GM19035 (cell line): ENCODE data around the gene TP53I13.
A peak's percentile ranks its signal among the peaks of the same experiment; 100 is the strongest.
"Not testable (repeated sequence)": the region's sequence is repeated elsewhere in the genome, so short reads cannot be mapped to it uniquely, and the experiment has no call there.

ENCODE experiments used
- ATAC-seq: cut with Tn5 transposase; IDR thresholded peaks from one replicate; pipeline ENCODE4 v1.9.1; 2021; ENCODE audit not compliant: unreplicated experiment

The TP53I13 gene, protein sequence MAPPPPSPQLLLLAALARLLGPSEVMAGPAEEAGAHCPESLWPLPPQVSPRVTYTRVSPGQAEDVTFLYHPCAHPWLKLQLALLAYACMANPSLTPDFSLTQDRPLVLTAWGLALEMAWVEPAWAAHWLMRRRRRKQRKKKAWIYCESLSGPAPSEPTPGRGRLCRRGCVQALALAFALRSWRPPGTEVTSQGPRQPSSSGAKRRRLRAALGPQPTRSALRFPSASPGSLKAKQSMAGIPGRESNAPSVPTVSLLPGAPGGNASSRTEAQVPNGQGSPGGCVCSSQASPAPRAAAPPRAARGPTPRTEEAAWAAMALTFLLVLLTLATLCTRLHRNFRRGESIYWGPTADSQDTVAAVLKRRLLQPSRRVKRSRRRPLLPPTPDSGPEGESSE

DNA sequence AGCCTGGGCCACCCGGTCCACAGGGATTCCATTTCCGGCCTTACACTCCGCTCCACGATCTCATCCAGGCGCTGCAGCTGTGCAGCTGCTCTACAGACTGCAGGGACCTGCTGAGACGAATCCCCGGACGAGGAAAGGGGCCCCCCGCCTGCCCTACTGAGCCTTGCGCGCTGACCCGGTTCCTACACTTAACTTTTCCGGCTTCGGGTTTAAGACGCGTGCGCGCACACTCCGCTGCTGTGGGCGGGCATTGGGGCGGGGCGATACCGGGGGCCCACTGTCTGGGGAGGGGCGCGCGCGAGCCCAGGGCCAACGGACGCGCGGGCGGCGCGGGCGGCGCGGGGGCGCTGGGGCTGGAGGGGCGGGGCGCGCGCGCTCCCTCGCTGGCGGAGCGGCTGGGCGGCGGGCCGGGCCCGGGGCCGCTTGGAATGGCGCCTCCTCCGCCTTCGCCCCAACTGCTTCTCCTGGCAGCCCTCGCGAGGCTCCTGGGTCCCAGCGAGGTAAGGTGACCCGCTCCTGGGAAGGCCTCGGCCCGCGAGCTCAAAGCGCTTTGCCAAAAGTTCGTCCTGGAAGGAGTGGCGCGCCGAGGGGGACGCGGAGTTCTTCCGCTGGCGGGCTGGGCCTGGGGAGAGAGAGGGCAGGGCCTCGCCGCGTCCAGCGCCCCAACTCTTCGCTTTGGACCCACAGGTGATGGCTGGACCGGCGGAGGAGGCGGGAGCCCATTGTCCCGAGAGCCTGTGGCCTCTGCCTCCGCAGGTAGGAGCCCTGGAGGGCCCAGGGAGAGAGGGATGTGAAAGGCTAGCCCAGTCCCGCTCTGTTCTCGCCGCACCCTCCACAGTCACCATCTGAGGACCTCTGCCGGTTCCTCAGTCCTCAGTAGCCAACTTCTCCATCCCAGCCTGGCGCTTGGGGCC lies at the start of gene TP53I13:
TP53I13 (plus strand) TSS at position 371 of the 914 bp plus-strand sequence; CDS start at position 429, 58 bp downstream.
- peak; percentile 48 for ATAC-seq

DNA sequence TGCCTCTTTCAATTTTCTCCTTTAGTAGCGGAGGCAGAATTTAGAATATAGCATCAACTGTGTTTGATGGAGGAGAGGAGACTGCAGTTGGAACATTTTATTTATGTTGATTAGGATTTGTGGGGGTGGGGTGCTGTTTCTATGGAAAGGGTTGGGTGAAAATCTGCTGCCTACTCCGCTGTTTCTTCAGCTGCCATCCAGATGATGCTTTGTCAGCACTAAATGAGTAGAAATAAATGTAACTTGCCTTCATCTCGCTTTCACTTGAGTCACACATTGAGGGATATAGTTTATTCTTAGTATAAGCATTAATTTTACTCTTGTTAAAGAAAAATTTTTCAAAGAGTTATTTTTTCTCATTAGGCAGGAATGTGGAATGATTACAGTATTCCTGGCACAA lies 43.8 kb upstream of the TP53I13 start:
- no peak for ATAC-seq

DNA sequence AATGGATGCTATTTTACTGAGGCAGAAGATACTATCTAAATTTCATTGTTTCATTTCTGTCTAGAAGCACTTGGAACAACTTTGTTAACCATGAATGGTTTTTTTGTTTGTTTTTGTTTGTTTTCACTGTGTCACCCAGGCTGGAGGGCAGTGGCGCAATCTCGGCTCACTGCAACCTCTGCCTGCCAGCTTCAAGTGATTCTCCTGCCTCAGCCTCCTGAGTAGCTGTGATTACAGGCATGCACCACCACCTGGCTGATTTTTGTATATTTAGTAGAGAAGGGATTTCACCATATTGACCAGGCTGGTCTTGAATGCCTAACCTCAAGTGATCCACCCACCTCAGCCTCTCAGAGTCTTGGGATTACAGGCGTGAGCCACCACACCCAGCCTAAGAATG lies 42.2 kb upstream of the TP53I13 start:
- no peak for ATAC-seq

DNA sequence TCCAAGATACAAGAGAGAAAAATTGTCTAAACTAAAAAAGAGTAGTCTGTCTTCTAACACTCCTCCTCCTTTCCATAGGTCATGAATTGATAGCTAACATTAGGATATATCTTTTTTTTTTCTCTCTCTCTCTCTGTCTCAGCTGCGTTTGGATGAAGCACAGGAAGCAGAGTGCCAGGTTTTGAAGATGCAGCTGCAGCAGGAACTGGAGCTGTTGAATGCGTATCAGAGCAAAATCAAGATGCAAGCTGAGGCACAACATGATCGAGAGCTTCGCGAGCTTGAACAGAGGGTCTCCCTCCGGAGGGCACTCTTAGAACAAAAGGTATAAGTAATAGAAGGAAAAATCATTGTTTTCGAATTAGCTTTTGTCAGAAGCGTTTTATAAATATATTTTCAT lies 34.5 kb upstream of the TP53I13 start:
- ATAC-seq = no peak

DNA sequence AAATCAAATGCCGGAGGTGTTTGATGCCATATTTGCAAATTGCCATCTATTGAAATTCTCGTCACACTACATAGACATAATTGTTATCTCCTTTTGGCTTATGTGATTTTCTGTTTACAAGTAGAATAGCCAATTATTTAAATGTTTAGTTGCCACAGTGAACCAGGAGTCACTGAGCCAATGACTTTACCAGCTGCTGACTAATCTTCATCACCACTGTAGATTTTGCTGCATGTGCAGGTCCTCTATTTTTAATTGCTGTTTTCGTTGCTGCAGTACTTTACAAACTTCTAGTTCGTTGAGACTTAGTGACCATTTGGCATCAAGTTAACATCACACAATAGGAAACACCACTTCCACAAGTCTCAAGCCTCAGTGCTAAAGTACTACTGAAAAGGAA lies 24.4 kb upstream of the TP53I13 start:
- ATAC-seq = no peak

DNA sequence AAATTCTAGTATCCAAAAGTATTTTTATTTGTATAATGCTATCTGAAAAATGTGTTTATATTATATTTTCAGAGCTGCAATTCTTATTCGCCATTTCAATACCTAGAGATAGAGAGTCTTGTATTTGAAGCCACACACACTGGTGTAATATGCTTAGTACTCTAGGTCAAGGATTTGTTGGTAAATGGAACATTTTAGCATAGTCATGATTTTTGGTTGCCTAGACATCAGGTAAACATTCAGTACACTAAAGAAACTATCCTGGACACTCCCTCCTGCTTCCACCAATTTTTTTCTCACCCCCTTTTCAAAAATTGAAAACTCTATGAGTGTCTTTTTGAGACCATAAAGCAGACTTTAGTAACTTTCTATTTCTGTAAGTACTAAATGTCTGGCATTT lies 22.4 kb upstream of the TP53I13 start:
- ATAC-seq = no peak

DNA sequence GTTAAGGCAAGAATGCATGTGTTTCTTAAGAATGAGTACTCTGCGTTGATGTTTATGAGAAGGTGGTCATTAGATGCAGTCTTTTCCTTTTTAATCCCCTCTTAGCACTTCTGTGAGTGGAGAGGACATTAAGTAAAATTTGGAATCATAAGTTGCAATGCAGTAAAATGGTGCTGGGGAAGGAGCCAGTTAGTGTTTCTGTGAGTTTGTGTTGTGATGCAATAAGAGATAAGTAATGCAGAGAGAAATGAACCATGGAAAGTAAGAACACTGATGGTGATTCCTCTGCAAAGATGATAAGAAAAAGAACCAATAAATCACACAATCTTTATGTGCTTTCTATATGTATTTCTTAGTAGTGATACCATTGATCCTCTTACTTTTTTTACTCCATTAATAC lies 21.7 kb upstream of the TP53I13 start:
- ATAC-seq = no peak

DNA sequence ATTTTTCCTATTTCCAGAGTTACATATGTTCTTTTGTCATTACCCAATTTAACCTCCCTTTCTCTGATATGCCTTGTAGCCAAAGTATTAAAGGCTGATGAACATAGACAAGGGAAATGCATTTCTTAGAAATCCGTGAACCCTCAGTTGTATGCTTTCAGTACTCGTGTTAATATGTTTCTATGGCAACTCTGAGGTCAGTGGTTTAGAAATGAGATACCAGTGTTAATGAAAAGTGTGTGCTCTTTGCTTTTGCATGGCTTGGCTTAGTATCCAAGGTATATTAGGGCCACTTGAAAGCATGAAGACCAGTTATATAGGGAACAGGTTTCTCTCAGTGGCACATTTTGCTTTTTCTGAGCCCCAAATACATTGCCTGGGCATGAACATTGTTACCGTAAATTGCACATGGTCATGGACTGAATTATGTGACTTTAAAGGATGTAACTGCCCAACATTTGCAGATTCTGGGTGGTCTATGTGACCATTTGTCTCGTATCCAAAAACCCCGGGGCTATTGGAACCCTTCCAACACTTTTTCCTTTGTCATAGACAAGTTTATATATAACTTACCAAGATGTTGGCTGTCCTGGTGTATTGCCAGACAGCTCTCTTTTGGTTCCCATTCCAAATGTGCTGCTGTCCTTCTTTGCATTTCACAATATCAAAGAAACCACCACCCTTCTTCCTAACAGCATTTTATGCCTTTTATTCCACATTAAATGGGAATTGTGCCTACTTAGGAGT lies 19.2 kb upstream of the TP53I13 start:
- no peak for ATAC-seq

DNA sequence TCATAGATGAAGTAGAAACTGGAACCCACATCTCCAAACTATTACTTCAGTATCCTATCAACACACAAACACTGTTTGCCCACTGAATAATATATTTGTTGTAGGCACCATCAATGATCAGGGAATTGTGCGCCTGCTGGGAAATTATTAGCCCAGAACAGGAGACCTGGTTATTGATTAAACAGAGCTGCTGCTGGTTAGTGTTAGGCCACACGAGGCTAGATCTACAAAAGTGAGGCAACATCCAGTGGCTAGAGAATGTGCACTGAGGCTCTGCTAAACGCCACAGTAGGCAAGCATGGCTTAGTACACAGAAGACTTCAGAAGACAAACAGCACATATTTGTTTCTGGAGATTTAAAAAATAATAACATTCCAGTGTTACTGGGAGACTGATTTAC lies 12.7 kb upstream of the TP53I13 start:
- ATAC-seq = no peak

DNA sequence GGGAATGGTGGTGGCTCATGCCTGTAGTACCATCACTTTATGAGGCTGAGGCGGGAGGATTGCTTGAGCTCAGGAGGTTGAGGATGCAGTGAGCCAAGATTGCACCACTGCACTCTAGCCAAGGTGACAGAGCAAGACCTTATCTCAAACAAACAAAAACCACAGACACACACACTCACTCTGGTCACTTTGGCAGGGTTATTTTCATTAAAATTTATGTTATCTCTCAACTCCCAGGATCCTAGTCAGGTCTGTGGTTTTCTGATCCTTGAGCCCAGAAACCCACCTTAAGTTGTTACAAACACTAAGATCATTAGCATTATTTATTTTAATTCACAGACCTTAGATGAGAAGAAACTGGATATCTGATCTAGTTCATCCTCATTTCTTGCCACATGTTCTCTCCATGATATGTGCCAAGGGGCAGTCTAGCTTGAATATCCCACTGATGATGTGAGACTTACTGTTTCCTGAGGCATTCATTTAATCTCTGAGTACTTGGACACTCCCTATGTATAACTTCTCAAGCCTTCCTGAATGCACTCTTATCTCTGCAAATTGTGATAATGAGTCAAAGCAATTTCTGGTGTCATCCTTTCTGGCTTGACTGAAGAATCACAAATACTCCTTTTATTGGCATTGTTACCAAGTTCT lies 11.3 kb upstream of the TP53I13 start:
- no peak for ATAC-seq

DNA sequence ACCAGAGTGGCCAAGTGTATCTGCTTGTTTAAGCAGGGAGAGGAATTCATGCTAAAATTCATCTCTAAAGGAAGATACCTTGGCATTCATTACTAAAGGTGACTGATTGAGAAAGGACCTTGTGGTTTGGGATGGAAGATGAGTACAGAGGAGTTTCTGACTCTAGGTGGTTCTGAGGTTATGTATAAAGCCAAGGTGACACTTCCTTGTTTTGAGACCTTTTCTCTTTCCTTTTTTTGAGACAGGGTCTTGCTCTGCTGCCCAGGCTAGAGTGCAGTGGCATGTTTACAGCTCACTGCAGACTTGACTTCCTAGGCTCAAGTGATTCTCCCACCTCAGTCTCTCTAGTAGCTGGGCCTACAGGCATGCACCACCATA lies 10.8 kb upstream of the TP53I13 start:
- ATAC-seq = no peak

DNA sequence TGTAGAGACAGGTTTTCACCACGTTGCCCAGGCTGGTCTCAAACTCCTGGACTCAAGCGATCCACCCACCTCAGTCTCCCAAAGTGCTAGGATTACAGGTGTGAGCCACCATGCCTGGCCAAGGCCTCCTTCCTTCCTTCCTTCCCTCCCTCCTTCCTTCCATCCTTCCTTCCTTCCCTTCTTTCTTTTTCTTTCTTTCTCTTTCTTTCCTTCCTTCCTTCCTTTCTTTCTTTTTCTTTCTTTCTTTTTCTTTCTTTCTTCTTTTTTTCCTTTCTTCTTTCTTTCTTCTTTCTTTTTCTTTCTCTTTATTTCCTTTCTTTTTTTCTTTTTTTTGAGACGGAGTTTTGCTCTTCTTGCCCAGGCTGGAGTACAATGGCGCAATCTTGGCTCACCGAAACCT lies 10.4 kb upstream of the TP53I13 start:
- not testable (repeated sequence) for ATAC-seq

DNA sequence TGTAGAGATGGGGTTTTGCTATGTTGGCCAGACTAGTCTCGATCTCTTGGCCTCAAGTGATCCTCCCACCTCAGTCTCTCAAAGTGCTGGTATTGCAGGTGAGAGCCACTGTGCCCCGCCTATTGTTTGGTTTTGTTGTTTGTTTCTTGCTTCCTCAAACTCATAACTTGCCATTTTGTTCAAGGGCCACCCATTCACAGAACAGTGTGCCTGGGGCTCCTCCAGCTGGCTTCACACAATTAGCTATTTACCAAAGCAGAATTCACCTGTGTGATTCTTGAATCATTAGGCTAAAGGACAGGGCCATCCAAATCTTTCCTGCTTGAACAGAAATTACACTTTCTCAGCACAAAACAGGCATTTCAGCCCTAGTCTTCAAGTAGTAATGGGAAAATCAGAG lies 8.9 kb upstream of the TP53I13 start:
- no peak for ATAC-seq

DNA sequence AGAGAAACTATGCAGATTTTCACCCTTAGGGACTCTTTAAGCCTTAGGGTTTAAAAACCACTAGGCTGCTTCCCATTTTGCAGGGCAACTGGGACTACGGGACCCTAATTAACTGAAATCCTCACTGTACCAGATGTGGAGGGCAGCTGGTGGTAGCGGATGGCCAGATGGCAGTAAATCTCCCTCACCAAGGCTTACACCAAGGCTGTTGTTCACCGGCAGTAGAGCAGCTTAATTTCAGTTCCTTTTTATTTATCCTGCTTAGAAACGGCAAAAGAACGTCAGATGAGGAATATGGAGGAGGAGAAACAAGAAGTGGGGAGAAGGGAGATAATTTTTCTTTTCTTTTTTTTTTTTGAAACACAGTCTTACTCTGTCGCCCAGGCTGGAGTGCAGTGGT lies 8.2 kb upstream of the TP53I13 start:
- no peak for ATAC-seq

DNA sequence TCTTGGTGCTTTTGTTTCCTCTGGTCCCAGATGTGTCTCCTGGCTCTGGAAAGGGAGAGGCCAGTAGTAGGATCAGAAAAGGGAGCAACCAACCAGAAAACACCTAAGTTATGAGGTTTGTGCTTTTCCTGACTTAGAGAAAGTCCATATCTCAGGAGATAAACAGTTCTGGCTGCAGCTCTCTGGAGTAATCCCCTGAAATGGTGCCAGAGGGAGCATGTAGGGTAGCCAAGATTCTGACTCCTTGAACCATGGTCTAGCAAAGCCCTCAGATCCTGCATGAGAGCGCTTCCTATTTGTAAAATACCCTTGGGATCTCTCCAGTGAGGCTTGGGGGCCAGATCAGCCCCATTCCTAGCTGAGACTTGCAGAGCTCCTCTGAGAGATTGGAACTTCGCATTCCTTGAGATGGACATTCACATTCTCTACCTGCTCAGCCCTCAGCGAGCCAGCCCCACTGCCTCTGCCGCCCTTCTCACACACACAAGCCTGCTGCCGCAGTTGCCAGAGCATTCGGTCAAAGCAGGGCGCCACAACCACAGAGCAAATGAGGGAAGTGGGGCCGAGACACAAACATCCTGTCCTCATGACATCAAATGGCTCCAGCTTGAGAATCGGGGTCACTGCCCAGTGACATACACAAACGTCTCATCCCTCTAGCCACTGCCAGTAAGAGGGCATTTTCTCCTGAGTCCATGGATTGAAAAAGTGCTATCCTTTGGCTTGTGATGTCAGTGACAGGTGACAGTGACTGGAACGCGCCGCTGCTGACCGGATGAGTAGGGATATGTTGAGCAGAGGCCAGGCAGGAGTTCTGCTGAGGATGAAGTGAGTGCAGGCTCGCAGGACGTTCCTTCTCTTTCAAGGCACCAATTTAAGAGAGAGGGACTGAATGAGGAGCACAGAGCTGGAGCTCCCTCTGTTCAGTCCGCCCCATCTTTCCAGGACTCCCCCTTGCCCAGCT lies 6.7 kb upstream of the TP53I13 start:
- no peak for ATAC-seq

DNA sequence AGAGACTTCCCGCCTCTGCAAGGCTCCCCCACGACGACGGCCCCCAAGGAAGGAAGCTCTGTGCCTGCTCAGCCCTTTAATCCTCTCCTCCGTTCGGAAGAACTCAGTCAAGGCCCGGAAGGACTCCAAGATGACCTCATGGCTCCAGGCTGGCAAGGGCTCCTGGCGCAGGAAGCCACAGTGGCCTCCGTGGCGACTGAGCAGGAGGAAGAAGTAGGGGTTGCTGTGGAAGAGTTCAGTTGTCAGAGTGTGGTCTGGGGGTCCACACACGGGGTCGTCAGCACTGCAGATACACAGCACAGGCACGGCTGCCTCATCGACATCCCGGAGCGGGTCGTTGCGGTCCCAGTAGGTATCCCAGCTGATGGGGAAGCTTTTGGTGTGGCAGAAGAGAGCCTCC lies 5.9 kb upstream of the TP53I13 start:
- no peak for ATAC-seq

DNA sequence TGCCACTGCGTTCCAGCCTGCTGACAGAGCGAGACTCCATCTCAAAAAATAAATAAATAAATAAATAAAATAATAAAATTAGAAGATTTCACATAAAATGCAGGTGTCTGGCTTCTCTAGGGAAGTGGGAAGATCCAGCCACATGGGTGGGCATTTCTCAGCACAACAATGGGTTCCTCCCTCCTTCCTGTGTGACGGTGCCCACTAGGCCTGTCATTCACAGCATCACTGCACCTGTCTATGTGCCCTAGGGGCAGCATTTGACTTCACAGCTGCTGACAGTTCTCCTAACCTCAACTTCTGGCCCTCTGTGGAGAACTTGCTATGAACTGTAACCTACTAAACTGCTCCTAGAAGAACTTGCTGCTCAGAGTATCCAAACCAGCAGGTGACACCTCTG lies 4.7 kb upstream of the TP53I13 start:
- no peak for ATAC-seq

DNA sequence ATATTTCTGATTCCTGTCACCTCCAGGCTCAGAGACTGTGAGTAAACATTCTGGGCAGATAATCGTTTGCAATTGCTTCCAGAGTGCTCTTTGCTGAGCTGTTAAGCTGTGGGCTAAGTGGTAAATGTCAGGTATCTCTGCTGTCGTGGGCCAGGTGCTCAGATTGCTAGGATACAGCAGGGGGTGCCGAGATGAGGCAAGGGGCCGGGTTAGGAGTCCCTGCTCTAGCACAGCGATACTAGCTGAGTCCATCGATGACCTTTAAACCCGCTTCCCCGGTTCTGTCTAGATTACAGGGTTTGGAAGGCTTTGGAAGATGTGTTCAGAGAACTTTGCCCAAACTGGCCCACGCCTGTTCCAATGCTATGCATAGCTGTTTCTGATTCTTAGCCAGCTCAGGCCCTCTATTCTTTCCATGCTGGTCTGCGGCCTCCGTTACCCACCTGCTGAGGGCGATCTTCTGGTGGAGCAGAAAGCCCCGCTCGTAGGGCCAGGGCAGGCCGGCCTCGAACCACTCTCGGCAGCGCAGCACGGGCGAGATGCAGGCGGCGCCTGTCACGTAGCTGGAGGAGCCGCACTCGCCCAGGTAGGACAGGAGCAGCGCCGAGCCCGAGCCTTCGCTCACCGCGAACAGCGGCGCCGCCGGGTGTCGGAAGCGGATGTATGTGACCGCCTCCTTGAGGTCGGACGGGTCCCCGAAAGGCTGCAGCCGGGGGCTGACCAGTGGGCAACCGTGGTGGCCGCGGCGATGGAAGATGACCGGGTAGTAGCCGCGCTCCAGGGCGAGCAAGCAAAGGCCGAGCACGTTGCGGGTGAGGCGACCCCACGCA lies 2.6 kb upstream of the TP53I13 start:
- ATAC-seq = peak; percentile 24
